Upper lobe of right lung (tissue), 1 donor: Measurements from ENCODE around the gene OLFML3. TPM values are rescaled to one million over a fixed set of nuclear protein-coding genes. Genes with fewer than 3 reads are reported as not detected.

Experiments
- ATAC-seq: fragments of 200-7000 bp; cut with Tn5 transposase; one replicate; pipeline ENCODE4 v1.9.1; 2020; ENCODE audit warnings: mild to moderate bottlenecking, moderate library complexity
- DNase-seq: peaks from one replicate; pipeline ENCODE4 v3.0.0-alpha.2; 2020
- H3K27ac ChIP-seq: fragments of 200-600 bp; one replicate; pipeline ENCODE4 v1.8.0; 2022
- H3K27me3 ChIP-seq: fragments of 200-600 bp; one replicate; pipeline ENCODE4 v1.8.0; 2022; ENCODE audit warnings: mild to moderate bottlenecking
- H3K36me3 ChIP-seq: fragments of 200-600 bp; one replicate; pipeline ENCODE4 v1.8.0; 2022
- H3K4me1 ChIP-seq: fragments of 200-600 bp; one replicate; pipeline ENCODE4 v1.8.0; 2022
- H3K4me3 ChIP-seq: fragments of 200-600 bp; one replicate; pipeline ENCODE4 v1.8.0; 2022; ENCODE audit warnings: mild to moderate bottlenecking
- H3K9me3 ChIP-seq: fragments of 200-600 bp; one replicate; pipeline ENCODE4 v1.8.0; 2022
- intact Hi-C: fragments of 100-400 bp; cut with DNase I; formaldehyde crosslinking; loops from one replicate; pipeline ENCODE4 v1.11.0; 2022
- total RNA-seq: library from RNA; stranded (reverse); fragmentation: NEBNext Ultra II Directional; extraction: Animal tissue kit (Norgen Biotek cat#: 25700); gene quantifications from one replicate; pipeline ENCODE4 v1.2.1, GENCODE V29; 2021
- TF ChIP-seq, protein P1 (sequence below): fragments of 200-600 bp; IDR thresholded peaks from one replicate; pipeline ENCODE4 v1.8.0; 2022; ENCODE audit warnings: antibody characterized with exemption
- donor health status: DM: no; HTN: yes; CAD: no; lungs with severe emphysema.

OLFML3 gene
- total RNA-seq, 1 donor from 2014 or later, result 43.5 TPM

DNA sequence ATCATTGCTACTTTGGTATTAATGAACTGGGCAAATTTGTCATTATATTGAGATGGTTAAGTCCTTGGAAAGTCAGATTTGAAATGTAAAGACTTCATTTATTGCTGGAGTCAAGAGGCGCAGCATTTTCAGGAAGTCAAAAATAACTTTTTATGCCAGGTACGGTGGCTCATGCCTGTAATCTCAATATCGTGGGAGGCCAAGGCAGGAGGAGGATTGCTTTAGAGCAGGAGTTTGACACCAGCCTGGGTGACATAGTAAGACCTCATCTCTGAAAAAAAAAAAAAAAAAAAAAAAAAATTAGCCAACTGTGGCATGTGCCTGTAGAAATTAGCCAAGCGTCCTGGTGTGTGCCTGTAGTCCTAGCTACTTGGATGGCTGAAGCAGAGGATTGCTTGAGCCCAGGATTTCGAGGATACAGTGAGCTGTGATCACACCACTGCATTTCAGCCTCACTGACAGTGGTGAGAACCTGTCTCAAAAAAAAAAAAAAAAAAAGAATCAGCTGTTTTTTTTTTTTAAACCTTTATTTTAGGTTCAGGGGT lies 44.7 kb upstream of the OLFML3 start:
- H3K27me3 ChIP-seq, result no peaks in the 10 kb centered on the region
- ATAC-seq (no peak), DNase-seq (no peak)
- no peaks in the 10 kb centered on the region for H3K36me3 ChIP-seq
- H3K9me3 ChIP-seq, result no peaks in the 10 kb centered on the region
- peaks cover 55% of the 10 kb centered on the region for H3K4me1 ChIP-seq
- intact Hi-C loops, result no loop called here
- no peak overlapping the region for H3K27ac ChIP-seq
- TF ChIP-seq, protein P1, sequence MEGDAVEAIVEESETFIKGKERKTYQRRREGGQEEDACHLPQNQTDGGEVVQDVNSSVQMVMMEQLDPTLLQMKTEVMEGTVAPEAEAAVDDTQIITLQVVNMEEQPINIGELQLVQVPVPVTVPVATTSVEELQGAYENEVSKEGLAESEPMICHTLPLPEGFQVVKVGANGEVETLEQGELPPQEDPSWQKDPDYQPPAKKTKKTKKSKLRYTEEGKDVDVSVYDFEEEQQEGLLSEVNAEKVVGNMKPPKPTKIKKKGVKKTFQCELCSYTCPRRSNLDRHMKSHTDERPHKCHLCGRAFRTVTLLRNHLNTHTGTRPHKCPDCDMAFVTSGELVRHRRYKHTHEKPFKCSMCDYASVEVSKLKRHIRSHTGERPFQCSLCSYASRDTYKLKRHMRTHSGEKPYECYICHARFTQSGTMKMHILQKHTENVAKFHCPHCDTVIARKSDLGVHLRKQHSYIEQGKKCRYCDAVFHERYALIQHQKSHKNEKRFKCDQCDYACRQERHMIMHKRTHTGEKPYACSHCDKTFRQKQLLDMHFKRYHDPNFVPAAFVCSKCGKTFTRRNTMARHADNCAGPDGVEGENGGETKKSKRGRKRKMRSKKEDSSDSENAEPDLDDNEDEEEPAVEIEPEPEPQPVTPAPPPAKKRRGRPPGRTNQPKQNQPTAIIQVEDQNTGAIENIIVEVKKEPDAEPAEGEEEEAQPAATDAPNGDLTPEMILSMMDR, result no peak
- H3K4me3 ChIP-seq, result no peak overlapping the region

DNA sequence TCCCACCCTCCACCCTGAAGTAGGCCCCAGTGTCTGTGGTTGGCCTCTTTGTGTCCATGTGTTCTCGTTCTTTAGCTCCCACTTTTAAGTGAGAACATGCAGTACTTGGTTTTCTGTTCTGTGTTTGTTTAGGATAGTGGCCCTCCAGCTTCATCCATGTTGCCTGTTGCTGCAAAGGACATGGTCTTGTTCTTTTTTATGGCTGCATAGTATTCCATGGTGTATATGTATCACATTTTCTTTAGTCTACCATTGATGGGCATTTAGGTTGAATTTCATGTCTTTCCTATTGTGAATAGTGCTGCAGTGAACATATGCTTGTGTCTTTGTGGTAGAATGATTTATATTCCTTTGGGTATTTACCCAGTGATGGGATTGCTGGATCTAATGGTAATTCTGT lies 44.1 kb upstream of the OLFML3 start:
- H3K4me3 ChIP-seq, result no peak overlapping the region
- H3K36me3 ChIP-seq, result peaks cover under 1% of the 10 kb centered on the region
- H3K4me1 ChIP-seq, result peaks cover 61% of the 10 kb centered on the region
- no peaks in the 10 kb centered on the region for H3K9me3 ChIP-seq
- intact Hi-C loops, result no loop called here
- no peak overlapping the region for H3K27ac ChIP-seq
- ATAC-seq (no peak), DNase-seq (no peak)
- TF ChIP-seq, protein P1, result no peak
- H3K27me3 ChIP-seq, result no peaks in the 10 kb centered on the region

DNA sequence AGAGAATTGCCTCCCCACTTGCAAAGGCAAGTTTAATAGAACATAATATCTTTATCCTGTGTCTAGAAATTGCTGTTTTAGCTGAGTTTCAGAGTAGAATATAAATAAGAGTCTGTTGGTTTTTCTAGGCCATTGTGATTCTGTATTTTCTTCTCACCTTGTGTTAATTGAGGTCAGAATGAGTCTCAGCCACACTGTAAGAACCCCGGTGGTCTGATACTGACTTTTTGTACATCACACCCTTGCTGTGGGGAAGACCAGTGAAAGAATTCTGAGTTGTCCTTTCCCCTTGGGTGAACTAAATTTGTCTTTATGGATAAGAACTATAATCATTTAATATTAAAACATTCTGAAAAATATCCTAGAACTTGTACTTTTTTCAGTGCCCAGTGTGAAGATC lies 43.3 kb upstream of the OLFML3 start:
- Histone ChIP-seq H3K27ac (no peak overlapping the region), H3K9me3 (no peaks in the 10 kb centered on the region), H3K27me3 (no peaks in the 10 kb centered on the region), H3K4me1 (peaks cover 60% of the 10 kb centered on the region), H3K36me3 (peaks cover 8% of the 10 kb centered on the region), H3K4me3 (no peak overlapping the region)
- TF ChIP-seq, protein P1, result no peak
- ATAC-seq (no peak), DNase-seq (no peak)
- intact Hi-C loops, result no loop called here

DNA sequence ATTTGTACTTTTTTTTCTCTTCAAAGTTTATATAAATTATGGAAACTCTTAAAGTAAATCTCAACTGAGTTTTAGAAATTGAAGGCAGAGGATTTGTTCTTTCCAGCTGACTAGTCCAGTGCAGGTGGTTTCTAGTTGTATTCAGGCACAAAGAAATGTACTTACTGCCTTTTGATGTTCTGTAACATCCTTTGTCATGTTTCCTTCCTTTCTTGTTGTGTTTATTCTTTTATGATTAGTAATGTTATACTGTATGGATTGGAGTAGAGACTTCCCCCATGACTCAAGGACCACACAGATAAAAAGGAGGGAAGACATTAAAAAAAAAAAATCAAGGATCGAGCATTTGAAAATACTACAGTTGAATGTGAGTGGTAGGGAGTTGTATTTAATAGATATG lies 42.1 kb upstream of the OLFML3 start:
- peaks cover 50% of the 10 kb centered on the region for H3K4me1 ChIP-seq
- ATAC-seq (no peak), DNase-seq (no peak)
- H3K27me3 ChIP-seq, result no peaks in the 10 kb centered on the region
- TF ChIP-seq, protein P1, result no peak
- intact Hi-C loops, result no loop called here
- no peak overlapping the region for H3K4me3 ChIP-seq
- H3K9me3 ChIP-seq, result no peaks in the 10 kb centered on the region
- H3K27ac ChIP-seq, result no peak overlapping the region
- peaks cover 20% of the 10 kb centered on the region for H3K36me3 ChIP-seq

DNA sequence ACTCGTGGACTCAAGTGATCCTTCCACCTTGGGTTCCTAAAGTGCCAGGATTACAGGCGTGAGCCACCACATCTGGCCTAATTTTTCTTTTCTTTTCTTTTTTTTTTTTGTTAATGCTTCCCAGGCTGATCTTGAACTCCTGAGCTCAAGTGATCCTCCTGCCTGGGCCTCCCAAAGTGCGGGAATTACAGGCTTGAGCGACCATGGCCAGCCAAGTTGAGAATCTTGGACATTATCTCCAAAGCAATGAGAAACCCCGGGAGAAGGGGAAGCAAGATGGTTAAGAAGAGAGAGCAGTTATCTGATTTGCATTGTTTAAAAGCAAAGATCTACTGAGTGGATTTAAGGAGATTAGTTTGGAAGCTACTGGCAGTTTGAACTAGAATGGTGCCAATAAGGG lies 41.1 kb upstream of the OLFML3 start:
- Histone ChIP-seq H3K27ac (no peak overlapping the region), H3K9me3 (no peaks in the 10 kb centered on the region), H3K4me1 (peaks cover 42% of the 10 kb centered on the region), H3K27me3 (no peaks in the 10 kb centered on the region), H3K4me3 (no peak overlapping the region), H3K36me3 (peaks cover 26% of the 10 kb centered on the region)
- intact Hi-C loops, result no loop called here
- TF ChIP-seq, protein P1, result no peak
- ATAC-seq, result no peak
- DNase-seq, result no peak
